OCI-LY3 (cell line): Measurements from ENCODE around the gene SCYL2.
"Not testable (repeated sequence)": the region's sequence is repeated elsewhere in the genome, so short reads cannot be mapped to it uniquely, and the experiment has no call there.

Experiments
- CTCF ChIP-seq: fragments of 200-600, 300-600 bp; sonication (generic); IDR thresholded peaks from 2 replicates; pipeline ENCODE4 v1.5.1; 2014; ENCODE audit warnings: antibody characterized with exemption, low read length, low read depth
- EZH2phosphoT487 ChIP-seq: fragments of 200-600 bp; shearing (Covaris generic); IDR thresholded peaks from 2 replicates; pipeline ENCODE4 v1.6.1; 2018; ENCODE audit warnings: antibody characterized with exemption, mixed run types, low read depth

GRCh38 chr12:100304334-100304733 is 37.4 kb downstream of the SCYL2 start:
- not testable (repeated sequence) for TF ChIP-seq CTCF, EZH2phosphoT487
